MCF 10A (cell line): ENCODE data around the gene NUP214. TPM values are rescaled to one million over a fixed set of nuclear protein-coding genes. Genes with fewer than 3 reads are reported as not detected.

Experiments used
- BruUV-seq: library from RNA; stranded (reverse); fragments of 400-500 nt; replicated peaks from 2 replicates; lab custom pipeline; 2021; lab: Mats Ljungman, UMichigan
- CTCF ChIA-PET: fragments of 300-600 bp; sonication (Branson Sonifier 250); formaldehyde crosslinking; extraction: SDS; loops from one replicate; lab custom pipeline; 2021; ENCODE audit warnings: antibody characterized with exemption, inconsistent platforms; lab: Yijun Ruan, JAX
- POLR2A ChIA-PET: fragments of 300-600, 350-650 bp; sonication (Branson Sonifier 250); formaldehyde crosslinking; extraction: SDS; loops from one replicate; lab custom pipeline; 2020; ENCODE audit warnings: antibody characterized with exemption, inconsistent platforms; lab: Yijun Ruan, JAX
- DNase-seq: peaks from one replicate; pipeline ENCODE4 v3.0.0-alpha.2; 2018; ENCODE audit not compliant: unreplicated experiment
- H3K27ac Mint-ChIP-seq: one replicate; pipeline ENCODE4 v1.8.0; 2022; ENCODE audit warnings: mild to moderate bottlenecking, low read depth, mixed read lengths; ENCODE audit not compliant: unreplicated experiment
- H3K27me3 Mint-ChIP-seq: one replicate; pipeline ENCODE4 v1.8.0; 2022; ENCODE audit warnings: mixed read lengths; ENCODE audit not compliant: insufficient read depth, unreplicated experiment
- H3K36me3 Mint-ChIP-seq: one replicate; pipeline ENCODE4 v1.8.0; 2022; ENCODE audit warnings: mild to moderate bottlenecking, moderate library complexity, mixed read lengths; ENCODE audit not compliant: insufficient read depth, unreplicated experiment
- H3K4me1 Mint-ChIP-seq: one replicate; pipeline ENCODE4 v1.8.0; 2022; ENCODE audit warnings: mixed read lengths; ENCODE audit not compliant: insufficient read depth, unreplicated experiment
- H3K4me3 Mint-ChIP-seq: one replicate; pipeline ENCODE4 v1.8.0; 2022; ENCODE audit warnings: mild to moderate bottlenecking, moderate library complexity, mixed read lengths; ENCODE audit not compliant: unreplicated experiment
- H3K9me3 Mint-ChIP-seq: one replicate; pipeline ENCODE4 v1.8.0; 2022; ENCODE audit warnings: mixed read lengths; ENCODE audit not compliant: unreplicated experiment
- CTCF ChIP-seq: fragments of 200-600 bp; IDR thresholded peaks from one replicate; pipeline ENCODE4 v1.8.0; 2022; ENCODE audit warnings: antibody characterized with exemption, mild to moderate bottlenecking; ENCODE audit not compliant: unreplicated experiment
- intact Hi-C: fragments of 100-400 bp; cut with micrococcal nuclease; formaldehyde crosslinking; loops from 2 replicates; pipeline ENCODE4 v1.14.1; 2022
- total RNA-seq: library from RNA; stranded (reverse); gene quantifications from 2 replicates; pipeline ENCODE4 v1.2.3, GENCODE V29; 2022

Gene NUP214
- total RNA-seq, 1 experiment from 2014 or later, result 41.8 TPM

DNA sequence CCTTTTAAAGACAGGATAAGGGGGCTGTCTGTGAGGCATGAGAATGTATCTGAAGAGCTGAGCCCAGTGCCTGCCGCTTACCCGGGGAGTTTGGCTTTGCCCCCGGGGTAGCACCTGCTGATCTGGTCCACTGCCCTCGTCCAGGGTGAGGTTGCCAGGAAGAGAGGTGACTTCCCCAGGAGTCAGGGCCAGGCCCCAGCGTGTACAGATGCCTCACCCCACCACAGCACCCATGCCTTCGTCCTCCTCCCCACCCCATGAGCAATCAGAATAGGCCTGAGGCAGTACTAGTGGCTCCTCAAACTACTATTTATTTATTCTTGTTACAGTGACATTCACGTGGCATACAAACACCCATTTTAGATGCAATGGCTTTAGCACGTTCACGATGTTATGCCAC, 44.8 kb upstream of the NUP214 start:
- Mint-ChIP-seq H3K4me1 (peaks cover 6% of the 10 kb centered on the region), H3K9me3 (no peaks in the 10 kb centered on the region), H3K27ac (no peak overlapping the region), H3K36me3 (no peaks in the 10 kb centered on the region), H3K4me3 (no peak overlapping the region), H3K27me3 (no peaks in the 10 kb centered on the region)
- CTCF ChIA-PET, result no interaction called here
- POLR2A ChIA-PET, result no interaction called here
- BruUV-seq, result no TSS peak
- no peak for TF ChIP-seq CTCF
- DNase-seq, result no peak
- intact Hi-C loops, result no loop called here

DNA sequence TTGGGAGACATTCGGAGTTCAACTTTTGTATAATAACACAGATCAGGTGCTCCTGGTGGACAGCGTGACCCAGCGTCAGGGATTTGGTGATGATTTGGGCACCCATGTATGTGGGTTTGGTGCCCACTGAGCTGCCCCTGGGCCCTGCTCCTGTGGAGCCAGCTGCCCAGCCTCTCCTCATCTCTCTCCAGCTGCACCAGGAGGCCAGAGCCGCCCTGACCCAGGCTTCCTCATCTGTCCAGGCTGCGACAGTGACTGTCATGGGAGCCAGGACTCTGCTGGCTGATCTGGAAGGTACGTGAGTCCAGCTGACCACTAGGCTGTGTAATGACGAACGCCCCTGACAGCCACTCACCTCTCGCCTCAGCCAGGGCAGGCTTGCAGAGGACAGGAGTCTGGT, 43.5 kb upstream of the NUP214 start:
- no peak overlapping the region for H3K27ac Mint-ChIP-seq
- no peaks in the 10 kb centered on the region for H3K9me3 Mint-ChIP-seq
- ChIA-PET POLR2A (no interaction called here), CTCF (no interaction called here)
- no TSS peak for BruUV-seq
- intact Hi-C loops, result no loop called here
- no peak for TF ChIP-seq CTCF
- no peaks in the 10 kb centered on the region for H3K27me3 Mint-ChIP-seq
- peaks cover 6% of the 10 kb centered on the region for H3K4me1 Mint-ChIP-seq
- no peaks in the 10 kb centered on the region for H3K36me3 Mint-ChIP-seq
- H3K4me3 Mint-ChIP-seq, result no peak overlapping the region
- no peak for DNase-seq

- Mint-ChIP-seq H3K27ac (no peak overlapping the region), H3K36me3 (no peaks in the 10 kb centered on the region), H3K4me1 (peaks cover 6% of the 10 kb centered on the region), H3K27me3 (no peaks in the 10 kb centered on the region), H3K9me3 (no peaks in the 10 kb centered on the region), H3K4me3 (no peak overlapping the region)
- no peak for DNase-seq
- POLR2A ChIA-PET, result no interaction called here
- intact Hi-C loops, result no loop called here
- CTCF ChIA-PET, result interaction anchor here (0.6 kb wide), 1 partner anchor 39 kb away, joined by 3 read pairs; no protein-coding TSS in a partner anchor
- no TSS peak for BruUV-seq
- no peak for TF ChIP-seq CTCF
Measured at GRCh38 chr9:131082774-131083512, 42.4 kb upstream of the NUP214 start.

DNA sequence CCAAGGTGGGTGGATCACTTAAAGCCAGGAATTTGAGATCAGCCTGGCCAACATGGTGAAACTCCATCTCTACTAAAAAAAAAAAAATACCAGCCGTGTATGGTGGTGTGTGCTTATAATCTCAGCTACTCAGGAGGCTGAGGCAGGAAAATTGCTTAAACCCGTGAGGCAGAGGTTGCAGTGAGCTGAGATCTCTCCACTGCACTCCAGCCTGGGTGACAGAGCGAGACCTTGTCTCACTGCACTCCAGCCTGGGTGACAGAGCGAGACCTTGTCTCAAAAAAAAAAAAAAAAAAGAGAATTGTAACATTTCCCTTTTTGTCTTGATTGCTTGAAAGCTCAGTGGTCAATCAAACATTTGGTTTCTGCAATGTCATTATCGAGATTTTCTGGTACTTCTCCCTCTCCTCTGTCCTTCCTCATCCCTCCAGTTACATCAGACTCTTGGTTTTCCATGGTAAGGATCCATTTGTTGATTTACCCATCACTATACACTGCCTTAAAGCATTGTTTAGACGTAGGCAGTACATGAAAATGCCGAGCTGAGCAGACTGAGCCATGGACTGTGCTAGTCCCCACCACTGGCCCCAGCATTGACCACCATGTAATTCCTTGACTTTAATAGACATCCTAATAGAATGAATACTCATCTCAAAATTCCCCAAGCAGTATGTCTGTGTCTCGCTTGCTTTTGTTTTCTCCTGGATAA, 40.6 kb upstream of the NUP214 start:
- H3K27me3 Mint-ChIP-seq, result no peaks in the 10 kb centered on the region
- no peak for DNase-seq
- CTCF ChIA-PET, result interaction anchor here (0.6 to 1.1 kb wide), 5 partner anchors 45 to 1095 kb away, joined by 3 to 4 read pairs (median 3); no protein-coding TSS in a partner anchor
- no peak overlapping the region for H3K4me3 Mint-ChIP-seq
- H3K36me3 Mint-ChIP-seq, result no peaks in the 10 kb centered on the region
- no peak for TF ChIP-seq CTCF
- no peaks in the 10 kb centered on the region for H3K9me3 Mint-ChIP-seq
- POLR2A ChIA-PET, result no interaction called here
- no TSS peak for BruUV-seq
- peaks cover 6% of the 10 kb centered on the region for H3K4me1 Mint-ChIP-seq
- H3K27ac Mint-ChIP-seq, result no peak overlapping the region
- intact Hi-C loops, result no loop called here
